ENCODE data around the gene LHFPL2.

- TF ChIP-seq, protein P1, sequence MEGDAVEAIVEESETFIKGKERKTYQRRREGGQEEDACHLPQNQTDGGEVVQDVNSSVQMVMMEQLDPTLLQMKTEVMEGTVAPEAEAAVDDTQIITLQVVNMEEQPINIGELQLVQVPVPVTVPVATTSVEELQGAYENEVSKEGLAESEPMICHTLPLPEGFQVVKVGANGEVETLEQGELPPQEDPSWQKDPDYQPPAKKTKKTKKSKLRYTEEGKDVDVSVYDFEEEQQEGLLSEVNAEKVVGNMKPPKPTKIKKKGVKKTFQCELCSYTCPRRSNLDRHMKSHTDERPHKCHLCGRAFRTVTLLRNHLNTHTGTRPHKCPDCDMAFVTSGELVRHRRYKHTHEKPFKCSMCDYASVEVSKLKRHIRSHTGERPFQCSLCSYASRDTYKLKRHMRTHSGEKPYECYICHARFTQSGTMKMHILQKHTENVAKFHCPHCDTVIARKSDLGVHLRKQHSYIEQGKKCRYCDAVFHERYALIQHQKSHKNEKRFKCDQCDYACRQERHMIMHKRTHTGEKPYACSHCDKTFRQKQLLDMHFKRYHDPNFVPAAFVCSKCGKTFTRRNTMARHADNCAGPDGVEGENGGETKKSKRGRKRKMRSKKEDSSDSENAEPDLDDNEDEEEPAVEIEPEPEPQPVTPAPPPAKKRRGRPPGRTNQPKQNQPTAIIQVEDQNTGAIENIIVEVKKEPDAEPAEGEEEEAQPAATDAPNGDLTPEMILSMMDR (IDR thresholded peaks at IDR 0.05 in 8 of 11, conservative IDR thresholded peaks at IDR 0.05 in 3 of 11), result no peak
- TF ChIP-seq POLR2AphosphoS5 (IDR thresholded peaks at IDR 0.05), result no peak
- no peak for TF ChIP-seq POLR2A (IDR thresholded peaks at IDR 0.05)
Measured at GRCh38 chr5:78649211-78649695, 681 bp upstream of the LHFPL2 start.

All from spleen (tissue), 7 donors.